Erythroblast (primary cell): ENCODE measurements around the gene FAF2.
"Not testable (repeated sequence)": the region's sequence is repeated elsewhere in the genome, so short reads cannot be mapped to it uniquely, and the experiment has no call there.

Experiments
- DNase-seq, 2 experiments: peaks; one replicate each; lab custom pipeline; 2025; lab: John Stamatoyannopoulos, UW
- GATA1 ChIP-seq: IDR thresholded peaks from 2 replicates; pipeline ENCODE4 v1.6.1; 2011; ENCODE audit warnings: low read depth, mild to moderate bottlenecking, control low read depth, low read length, moderate library complexity
- POLR2A ChIP-seq: IDR thresholded peaks from 2 replicates; pipeline ENCODE4 v1.6.1; 2011; ENCODE audit warnings: mild to moderate bottlenecking, low read length

The FAF2 gene

GRCh38 chr5:176429972-176430371 lies 18.2 kb upstream of the FAF2 start:
- TF ChIP-seq POLR2A (no peak), GATA1 (no peak)
- DNase-seq, result no peak

GRCh38 chr5:176432707-176433106 lies 15.5 kb upstream of the FAF2 start:
- no peak for DNase-seq
- TF ChIP-seq GATA1 (no peak), POLR2A (no peak)

DNA sequence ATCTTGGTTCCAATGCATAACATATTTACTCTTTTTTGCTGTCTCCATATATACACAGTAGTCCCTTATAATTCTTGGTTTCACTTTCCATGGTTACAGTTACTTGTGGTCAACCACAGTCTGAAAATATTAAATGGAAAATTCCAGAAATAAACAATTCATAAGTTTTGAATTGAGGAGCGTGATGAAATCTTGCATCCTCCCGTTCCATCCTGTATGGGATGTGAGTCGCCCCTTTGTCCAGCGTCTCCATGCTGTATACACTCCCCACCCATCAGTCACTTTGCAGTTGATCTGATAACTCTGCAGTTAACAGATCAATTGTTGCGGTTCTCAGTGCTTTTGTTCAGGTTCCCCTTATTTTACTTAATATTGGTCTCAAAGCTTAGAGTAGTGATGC lies 11.5 kb upstream of the FAF2 start:
- no peak for DNase-seq
- TF ChIP-seq GATA1, result no peak
- no peak for TF ChIP-seq POLR2A

DNA sequence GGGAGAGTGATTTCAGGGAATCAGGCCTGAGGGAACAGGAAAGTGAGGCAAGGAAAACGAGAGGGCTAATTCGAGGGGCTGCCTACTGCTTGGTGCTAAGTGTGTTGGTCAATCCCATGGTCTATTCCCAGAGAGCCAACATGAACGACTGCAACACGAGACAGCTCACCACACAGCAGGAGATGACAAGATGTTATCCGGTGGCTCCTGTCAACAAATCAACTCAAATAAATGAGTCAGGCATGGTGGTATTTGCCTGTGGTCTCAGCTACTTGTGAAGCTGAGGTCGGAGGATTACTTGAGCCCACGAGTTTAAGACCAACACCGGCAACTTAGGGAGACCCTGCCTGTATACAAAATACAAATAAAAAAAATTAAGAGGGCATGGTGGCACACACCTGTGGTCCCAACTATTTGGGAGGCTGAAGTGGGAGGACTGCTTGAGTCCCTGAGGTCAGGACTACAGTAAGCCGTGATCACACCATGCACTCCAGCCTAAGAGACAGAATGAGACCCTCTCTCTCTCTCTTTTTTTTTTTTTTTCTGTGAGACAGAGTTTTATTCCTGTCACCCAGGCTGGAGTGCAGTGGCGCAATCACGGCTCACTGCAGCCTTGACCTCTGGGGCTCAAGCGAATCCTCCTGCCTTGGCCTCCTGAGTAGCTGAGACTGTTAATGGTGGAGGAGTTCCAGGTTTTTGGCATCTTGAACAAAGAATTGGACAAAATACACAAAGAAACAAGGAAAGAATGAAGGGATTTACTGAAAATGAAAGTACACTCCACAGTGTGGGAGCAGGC lies 9.0 kb upstream of the FAF2 start:
- TF ChIP-seq GATA1 (no peak), POLR2A (no peak)
- DNase-seq, result no peak

DNA sequence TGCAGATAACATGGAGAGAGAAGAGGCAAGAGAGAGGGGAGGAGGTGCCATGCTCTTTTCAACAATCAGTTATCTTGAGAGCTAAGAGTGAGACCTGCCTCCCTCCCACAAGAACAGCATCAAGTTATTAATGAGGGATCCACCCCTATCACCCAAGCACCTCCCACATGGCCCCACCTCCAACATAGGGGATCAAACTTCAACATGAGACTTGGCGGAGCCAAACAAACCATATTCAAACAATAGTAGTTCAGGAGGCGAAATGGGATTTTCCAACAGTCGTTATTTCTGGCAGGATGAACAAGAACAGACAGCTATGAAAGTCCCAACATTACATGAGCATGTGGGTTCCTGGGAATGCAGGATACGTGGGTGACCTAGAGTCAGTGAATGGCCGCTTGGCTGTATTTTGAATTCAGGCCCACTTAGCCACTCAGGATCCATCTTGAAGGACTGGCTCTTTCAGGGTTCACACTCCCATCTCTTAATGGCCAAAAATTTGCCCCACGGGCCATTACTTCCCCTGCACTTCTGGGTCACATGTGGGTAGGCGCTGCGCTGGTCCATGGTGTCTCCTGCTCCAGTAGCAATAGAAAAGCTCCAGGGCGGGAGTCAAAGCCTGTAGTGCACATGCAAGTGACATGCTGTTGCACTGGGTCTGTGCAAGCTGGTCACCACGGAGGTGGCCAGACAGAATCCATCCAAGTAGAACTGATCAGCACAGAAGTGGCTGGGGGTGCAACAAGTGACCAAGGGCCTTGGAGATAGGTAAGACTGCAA lies 7.1 kb upstream of the FAF2 start:
- DNase-seq, result no peak

DNA sequence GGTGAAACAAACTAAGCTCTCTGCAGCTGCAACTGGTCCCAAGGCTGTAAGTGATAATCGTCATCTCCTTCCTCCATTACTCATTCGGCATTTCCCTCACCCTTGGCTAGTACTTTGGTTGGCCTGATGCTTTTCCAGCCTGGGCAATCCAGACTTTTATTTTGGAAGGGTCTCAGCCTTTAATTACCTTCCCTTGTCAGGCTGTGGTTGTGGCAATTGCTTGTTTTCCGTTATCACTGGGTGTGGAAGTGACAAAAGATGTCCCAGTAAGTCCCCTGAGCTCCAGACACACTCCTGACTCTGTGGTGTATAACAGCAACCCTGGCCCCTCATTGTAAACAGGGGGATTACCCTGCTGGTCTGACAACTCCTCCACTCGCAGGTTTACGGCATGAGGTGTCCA lies 6.3 kb upstream of the FAF2 start:
- DNase-seq, result no peak
- no peak for TF ChIP-seq POLR2A
- TF ChIP-seq GATA1, result no peak

More for the DNA sequence above, 7.1 kb upstream of the FAF2 start:
- no peak for TF ChIP-seq POLR2A
- TF ChIP-seq GATA1, result no peak

DNA sequence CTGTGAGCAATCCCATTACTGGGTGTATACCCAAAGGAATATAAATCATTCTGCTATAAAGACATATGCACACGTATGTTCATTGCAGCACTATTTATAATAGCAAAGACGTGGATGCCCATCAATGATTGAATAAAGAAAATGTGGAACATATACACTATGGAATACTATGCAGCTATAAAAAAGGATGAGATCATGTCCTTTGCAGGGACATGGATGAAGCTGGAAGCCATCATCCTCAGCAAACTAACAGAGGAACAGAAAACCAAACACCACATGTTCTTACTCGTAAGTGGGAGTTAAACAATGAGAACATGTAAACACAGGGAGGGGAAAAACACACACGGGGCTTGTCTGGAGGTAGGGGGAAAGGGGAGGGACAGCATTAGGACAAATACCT lies 5.3 kb upstream of the FAF2 start:
- not testable (repeated sequence) for DNase-seq

- no peak for DNase-seq
- no peak for TF ChIP-seq GATA1
- no peak for TF ChIP-seq POLR2A
Measured at GRCh38 chr5:176444742-176445141, 3.4 kb upstream of the FAF2 start.

DNA sequence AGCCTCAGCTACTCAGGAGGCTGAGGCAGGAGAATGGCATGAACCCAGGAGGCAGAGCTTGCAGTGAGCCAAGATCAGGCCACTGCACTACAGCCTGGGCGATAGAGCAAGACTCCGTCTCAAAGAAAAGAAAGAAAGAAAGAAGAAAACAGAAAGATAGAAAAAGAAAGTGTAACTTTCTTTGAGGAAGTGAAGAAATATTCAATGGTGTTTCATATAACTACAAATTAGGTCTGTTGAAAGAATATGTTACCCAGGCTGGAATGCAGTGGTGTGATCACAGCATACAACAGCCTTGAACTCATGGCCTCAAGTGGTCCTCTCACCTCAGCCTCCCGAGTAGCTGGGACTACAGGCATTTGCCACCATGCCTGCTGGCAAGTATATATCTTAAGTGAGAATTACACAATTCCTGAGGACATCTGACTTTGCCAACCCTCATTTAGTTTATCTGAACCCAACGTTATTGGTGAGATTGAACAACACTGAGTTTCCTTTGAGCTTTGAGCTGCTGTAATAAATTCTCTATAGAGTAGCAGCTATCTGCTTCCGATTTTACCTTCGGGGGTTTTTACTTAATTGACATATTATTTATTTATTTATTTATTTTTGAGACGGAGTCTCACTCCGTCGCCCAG lies 2.0 kb upstream of the FAF2 start:
- TF ChIP-seq POLR2A (no peak), GATA1 (no peak)
- DNase-seq, result no peak

GRCh38 chr5:176446884-176447590 lies 1.1 kb upstream of the FAF2 start:
- peak; percentile 44 to 47 for DNase-seq
- TF ChIP-seq GATA1, result no peak
- TF ChIP-seq POLR2A, result no peak

DNA sequence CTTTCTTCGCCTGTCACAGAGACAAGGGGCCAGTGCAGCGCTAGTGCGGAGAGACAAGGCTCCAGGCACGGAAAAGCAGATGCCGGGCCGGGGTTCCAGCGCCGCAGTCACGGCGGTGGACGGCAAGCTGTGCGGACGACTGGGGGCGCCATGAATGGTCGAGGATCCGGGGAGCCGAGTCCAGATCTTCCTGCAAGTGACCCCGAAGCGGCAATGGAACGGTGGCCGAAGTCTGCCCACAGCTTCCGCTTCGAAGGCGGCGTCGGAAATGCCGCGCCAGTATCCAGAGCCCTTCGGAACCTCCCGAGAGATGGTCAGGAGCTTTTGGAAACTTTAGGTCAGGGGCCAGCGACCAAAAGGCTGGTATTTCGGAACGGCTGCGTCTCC lies 601 bp upstream of the FAF2 start:
- no peak for DNase-seq
- TF ChIP-seq POLR2A (no peak), GATA1 (no peak)

DNA sequence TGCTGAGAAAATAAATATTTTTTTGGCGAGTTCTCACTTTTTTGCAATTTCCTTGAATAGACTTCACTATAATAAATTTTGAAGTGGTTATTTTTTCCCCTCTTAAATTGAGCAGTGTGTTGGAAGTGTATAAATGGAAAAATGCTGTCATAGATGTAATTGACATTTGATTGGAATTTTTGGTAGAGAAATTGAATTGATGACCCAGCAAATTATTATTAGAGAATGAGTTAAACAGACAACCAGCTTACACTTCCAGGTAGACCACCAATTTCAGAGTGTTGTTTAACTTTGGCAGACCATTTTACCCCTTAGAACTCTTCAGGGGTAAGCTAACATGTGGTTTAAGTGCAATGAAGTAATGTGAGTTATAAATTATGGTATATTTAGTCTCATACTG lies 1.9 kb downstream of the FAF2 start:
- TF ChIP-seq GATA1 (no peak), POLR2A (no peak)
- DNase-seq, result no peak

GRCh38 chr5:176454724-176455394 lies 6.7 kb downstream of the FAF2 start:
- no peak for TF ChIP-seq POLR2A
- TF ChIP-seq GATA1, result no peak
- no peak for DNase-seq
